HG02623 (cell line): Measurements from ENCODE around the gene CDC42BPA.
"Not testable (repeated sequence)": the region's sequence is repeated elsewhere in the genome, so short reads cannot be mapped to it uniquely, and the experiment has no call there.

Source experiments
- ATAC-seq: cut with Tn5 transposase; IDR thresholded peaks from one replicate; pipeline ENCODE4 v1.9.1; 2021; ENCODE audit warnings: moderate library complexity; ENCODE audit not compliant: unreplicated experiment

Gene CDC42BPA

GRCh38 chr1:227336136-227336535 lies 17.8 kb upstream of the CDC42BPA start:
- not testable (repeated sequence) for ATAC-seq

DNA sequence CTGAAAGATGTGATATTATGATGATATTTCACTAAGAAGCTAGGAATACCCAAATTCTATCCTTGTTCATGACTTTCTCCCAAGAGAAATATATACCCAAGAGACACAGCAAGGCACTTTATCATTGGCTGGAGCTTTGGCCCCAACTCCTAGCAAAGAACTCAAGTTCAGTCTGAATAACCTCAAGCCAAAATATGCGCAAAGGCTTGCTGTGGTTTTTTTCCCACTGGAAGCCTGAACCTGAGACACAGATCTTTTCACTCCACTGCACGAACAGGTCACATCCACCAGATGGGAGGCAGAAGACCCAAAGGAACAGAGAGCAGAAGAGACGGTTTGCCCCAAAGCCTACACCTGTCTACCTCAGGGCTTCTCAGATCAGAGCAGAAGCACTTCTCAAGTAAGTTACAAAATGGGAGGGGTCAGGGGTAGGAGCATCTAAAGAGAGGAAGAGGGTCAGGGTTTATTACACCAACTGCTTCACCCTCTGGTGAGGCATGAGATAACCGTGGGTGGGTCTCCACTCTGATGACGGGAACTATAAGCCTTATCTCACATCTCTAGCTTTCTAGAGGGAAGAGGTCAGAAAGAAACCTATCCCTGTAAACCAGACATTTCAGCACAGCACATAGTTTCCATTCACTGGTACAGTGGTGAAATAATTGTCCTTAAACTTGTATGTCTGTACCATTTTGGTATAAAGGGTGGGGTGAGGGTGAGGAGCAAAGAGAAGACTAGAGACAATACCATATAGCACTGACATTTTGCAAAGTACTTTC lies 17.1 kb upstream of the CDC42BPA start:
- no peak for ATAC-seq

DNA sequence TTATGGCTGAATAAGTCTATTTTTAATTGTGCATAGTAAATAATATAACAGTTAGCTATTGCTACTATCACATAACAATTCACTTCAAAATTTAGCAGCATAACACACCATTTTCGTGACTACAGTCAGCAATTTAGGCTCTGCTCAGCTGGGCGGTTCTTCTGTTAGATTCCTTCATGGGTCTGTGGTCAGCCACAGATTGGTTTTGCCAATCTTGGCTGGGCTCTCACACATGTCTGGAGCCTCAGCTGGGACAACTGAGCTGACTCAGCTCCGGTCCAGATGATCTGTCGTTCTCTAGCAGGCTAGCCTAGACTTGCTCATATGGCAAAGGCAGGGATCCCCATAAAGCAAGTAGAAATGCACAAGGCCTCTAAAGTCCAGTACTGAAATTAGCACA lies 15.1 kb upstream of the CDC42BPA start:
- ATAC-seq, result no peak

GRCh38 chr1:227330279-227331076 lies 12.2 kb upstream of the CDC42BPA start:
- no peak for ATAC-seq

GRCh38 chr1:227328405-227329019 lies 10.2 kb upstream of the CDC42BPA start:
- ATAC-seq, result no peak

DNA sequence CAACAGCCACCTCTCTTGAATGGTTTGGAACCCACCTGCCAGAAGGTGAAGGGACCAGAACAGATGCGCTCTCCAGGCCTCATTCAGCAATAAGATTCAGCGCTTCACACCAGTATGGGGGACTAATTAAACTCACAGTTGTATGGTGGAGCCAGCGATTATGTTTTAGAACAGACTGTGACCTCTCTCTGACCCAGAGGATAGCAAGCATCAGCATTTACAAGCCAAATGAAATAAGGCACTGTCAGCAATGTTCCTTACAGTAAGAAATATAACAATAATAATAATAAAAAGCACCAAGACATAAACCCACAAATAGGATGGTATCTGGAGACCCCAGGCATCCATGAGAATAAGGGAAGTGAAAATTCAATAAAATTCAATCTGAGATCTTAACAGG lies 6.9 kb upstream of the CDC42BPA start:
- ATAC-seq, result no peak

DNA sequence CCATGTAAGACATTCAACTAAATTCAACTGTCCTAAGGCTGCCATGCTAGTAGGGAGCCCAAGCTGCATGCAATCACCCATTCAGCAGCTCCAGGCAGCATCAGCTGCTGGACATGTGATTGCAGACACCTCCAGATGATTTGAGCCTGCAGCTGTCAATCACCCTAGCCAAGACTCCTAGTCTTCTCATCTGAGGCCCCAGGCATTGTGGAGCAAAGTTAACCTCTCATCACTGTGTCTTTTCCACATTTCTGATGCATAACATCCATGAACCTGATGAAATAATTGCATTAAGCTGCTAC lies 5.6 kb upstream of the CDC42BPA start:
- ATAC-seq, result no peak

DNA sequence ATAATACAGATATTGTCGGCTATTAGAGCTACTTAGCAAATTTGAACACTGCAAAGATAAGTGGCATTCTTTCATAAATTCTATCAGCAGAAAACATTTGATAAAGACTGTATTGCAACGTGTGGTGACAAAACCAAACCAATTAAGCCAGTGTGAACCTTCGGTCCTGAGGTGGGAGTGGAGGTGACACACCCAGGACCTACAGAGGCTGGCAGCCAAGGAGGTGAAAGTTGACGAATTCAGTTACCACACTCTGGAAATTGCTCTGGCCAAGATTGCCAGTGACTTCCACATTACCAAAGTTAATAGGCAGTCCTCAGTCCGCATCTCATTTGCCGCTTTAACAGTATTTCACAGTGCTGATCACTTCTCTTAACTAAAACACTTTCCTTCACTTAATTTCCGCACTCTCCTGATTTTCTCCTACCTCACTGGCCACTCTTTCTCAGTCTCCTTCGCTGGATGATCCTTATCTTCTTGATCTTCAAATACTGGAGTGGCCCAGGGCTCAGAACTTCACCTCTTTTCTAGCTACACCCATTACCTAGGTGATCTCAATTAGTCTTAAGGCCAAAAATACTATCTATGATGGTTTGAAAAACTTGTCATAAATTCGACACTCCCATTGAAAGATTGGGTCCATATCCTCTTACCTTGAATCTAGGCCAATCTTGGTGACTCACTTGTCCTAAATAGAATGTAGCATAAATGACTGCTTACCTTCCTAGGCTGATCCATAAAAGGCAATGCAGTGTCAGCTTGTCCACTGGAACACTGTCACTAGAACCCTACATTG lies 5.1 kb upstream of the CDC42BPA start:
- no peak for ATAC-seq

DNA sequence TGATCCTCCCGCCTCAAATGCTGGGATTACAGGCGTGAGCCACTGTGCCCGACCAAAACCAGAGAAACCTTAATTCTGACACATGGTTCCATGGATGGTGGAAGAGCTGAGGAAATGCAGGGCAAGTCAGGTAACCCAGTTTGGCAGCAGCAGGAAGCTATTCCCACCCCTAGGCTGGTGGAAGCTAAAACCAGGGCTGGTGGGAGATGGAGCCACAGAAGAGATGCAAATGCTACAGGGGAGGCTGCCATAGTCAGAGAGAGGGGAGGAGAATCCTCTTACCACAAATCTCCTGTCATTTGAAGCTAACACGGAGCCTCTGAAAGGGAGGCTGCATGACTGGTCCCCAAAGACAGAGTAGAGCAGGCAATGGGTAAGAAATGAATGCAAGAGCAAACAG lies 4.1 kb upstream of the CDC42BPA start:
- no peak for ATAC-seq

DNA sequence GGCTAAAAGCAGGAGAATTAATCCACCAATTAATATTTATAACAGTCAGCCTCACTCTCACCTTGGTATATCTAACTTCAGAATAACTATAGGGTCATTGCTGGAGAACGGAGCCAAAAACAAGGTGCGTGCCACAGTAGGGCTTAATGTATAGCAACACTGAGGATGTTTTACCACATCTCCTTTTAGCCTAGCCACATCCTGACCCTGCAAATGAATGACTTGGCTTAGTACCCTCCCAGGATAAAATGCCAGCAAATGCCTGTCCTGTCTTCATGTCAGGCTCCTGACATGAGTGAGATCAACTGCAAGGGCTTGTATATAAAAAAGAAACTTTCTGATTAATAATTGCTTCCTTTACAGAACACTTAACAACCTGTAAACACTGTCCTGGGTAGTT lies 2.7 kb upstream of the CDC42BPA start:
- no peak for ATAC-seq

DNA sequence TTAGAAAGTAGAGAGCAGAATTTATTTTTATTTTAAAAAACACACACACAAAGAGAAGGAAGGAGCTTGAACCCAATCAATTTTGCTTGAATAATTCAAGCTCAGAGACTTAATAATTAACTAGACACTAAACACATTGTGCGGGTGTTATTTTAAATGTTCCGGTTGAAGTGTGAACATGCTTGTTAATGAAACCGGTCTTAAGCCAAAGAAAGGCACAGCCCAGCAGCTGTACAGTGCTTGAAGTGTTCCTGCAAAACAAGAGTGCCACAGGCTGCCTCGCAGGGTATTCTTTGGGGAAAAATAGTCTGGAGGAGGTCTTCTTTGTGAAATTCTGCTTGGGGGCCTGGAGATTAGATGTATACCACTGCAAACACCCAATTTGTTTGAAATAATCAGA lies 2.2 kb upstream of the CDC42BPA start:
- ATAC-seq, result no peak

DNA sequence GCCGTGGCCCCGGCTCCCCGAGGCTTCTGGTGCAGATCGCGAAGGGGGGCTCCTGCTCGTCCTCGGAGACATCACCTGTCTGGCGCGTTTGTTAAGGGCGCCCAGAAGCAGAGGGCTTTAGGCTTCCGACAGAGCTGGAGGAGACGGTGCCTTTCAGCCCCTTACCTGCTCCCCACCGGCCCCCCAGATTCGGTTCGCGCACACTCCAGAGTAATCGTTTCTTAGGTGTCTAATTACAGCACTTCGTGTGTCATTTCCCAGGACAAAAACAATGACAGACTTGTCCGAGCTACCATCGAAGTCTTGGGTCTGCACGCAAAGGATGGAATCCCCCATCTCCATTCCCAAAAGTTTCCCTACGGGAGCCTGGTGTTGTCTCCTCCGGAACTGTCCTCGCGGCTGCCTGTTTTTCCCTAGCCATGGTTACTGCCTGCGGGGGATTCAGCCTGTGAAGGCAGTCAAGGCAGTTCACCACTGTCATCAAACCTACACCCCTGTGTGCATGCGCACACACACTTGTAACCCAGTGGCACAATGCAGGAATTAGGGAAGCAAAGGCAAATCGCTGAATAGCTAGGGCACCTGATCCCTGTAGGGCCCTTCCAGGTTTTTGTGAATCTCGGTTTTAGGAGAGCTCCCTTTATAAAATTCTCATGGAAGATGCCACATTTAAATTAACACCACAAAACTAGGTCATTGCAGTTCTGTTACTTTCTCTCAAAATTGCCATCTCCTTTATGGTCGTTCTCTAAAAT lies 738 bp upstream of the CDC42BPA start:
- ATAC-seq, result no peak

GRCh38 chr1:227317523-227318015 lies 723 bp downstream of the CDC42BPA start:
- no peak for ATAC-seq

- ATAC-seq, result no peak
Measured at GRCh38 chr1:227317011-227317451, 1.3 kb downstream of the CDC42BPA start.

DNA sequence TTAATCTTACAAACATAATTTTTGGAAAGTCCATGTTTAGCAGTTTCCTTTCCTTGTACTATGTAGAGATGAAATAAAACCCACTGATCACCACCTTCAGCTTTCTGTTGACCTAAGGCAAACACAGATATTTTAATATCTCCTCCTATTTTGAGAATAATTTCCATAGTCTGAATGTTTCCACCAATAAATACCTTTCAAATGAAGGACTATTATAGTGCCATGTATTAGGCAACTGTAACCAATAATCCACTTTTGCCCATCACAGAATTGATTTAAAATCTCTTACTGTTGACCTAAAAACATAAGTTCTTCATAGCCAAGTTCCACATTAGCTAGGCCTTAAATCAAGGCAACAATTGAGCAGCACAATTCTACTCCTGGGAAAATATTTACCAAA lies 1.8 kb downstream of the CDC42BPA start:
- ATAC-seq, result no peak

DNA sequence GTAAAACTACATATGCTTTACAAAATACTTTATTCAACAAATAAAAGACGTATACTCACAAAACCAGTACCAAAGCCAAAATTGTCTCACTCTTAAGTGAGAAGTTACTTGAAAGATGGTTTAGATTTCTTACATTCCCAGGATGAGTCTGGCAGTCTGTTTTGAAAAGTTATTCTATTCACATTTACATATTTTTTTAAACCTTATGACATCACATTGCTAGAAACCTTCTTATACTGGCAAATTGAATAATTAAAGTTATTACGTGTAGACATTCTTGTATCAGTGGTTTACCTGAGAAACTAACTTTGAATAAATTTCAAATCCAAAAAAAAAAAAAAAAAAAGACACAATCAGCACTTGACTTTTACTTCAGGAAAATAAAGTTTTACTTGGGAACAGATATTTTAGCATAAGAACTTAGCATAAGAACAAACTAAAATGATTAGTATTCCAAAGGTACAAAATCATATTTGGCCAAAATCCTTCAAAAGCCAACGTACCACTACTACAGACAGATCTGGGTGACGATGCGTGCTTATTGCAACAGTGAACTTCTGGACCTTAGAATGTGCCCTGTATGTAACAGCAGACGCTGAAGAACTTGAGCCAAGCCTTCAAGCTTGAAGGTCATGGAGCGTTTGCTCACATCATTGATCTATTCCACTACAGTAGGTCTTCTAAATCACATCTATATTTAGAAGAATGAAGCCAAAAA lies 2.5 kb downstream of the CDC42BPA start:
- ATAC-seq, result no peak

DNA sequence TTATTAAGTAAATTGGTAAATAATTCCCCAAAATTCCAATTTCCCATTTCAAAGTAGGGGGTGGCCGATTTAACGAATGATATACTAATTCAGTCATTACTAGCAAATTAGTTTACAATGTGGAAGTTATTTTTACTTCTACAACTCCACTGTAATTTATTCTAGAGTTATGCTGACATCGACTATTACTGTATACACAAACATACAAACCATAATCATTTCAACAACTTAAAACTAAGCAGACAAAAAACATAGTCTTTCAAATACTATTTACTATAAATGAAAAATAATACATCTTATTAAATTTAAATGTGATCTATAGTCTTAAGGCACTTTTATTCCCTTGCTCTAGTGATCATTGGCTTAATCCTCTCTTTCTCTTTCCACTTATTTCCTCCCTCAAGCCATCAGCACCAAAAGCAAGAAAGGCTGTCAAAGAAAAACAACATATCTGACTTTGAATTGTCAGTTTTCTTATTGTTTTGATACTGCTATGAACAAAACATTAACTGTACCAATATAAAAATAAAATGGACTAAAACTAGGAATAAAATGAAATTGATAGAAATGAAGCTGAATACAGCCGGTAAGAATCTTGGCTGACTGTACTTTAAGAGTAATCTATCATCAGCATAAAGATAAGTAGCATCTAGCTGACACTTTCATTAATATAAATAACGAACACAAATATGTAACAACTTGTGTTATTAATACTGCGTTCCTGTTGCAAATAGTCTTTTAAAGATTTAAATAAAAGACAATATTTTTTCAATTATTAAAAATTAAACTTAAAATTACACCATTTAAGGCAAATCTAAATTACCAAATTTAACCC lies 4.1 kb downstream of the CDC42BPA start:
- ATAC-seq, result no peak

GRCh38 chr1:227312361-227313025 lies 5.8 kb downstream of the CDC42BPA start:
- no peak for ATAC-seq
